Testis (tissue), 2 donors: ENCODE measurements around the gene CHMP2A.

Experiments used
- POLR2A ChIP-seq: fragments of 450-650 bp; IDR thresholded peaks from one replicate; pipeline ENCODE4 v1.6.1; 2017; ENCODE audit warnings: antibody characterized with exemption, mild to moderate bottlenecking, moderate library complexity
- TF ChIP-seq, protein P1 (sequence below), 3 experiments: fragments of 450-650 bp in 2 of 3; fragments of 200-600 bp in 1 of 3; sonication (generic) in 1 of 3; IDR thresholded peaks; one replicate each; pipeline ENCODE4 v1.5.1; 2016 to 2019; ENCODE audit warnings: antibody characterized with exemption in 3 of 3, mild to moderate bottlenecking in 2 of 3, moderate library complexity in 1 of 3

GRCh38 chr19:58563034-58563573 is 8.2 kb upstream of the CHMP2A start:
- TF ChIP-seq, protein P1, sequence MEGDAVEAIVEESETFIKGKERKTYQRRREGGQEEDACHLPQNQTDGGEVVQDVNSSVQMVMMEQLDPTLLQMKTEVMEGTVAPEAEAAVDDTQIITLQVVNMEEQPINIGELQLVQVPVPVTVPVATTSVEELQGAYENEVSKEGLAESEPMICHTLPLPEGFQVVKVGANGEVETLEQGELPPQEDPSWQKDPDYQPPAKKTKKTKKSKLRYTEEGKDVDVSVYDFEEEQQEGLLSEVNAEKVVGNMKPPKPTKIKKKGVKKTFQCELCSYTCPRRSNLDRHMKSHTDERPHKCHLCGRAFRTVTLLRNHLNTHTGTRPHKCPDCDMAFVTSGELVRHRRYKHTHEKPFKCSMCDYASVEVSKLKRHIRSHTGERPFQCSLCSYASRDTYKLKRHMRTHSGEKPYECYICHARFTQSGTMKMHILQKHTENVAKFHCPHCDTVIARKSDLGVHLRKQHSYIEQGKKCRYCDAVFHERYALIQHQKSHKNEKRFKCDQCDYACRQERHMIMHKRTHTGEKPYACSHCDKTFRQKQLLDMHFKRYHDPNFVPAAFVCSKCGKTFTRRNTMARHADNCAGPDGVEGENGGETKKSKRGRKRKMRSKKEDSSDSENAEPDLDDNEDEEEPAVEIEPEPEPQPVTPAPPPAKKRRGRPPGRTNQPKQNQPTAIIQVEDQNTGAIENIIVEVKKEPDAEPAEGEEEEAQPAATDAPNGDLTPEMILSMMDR (IDR thresholded peaks at IDR 0.05) = no peak
- TF ChIP-seq POLR2A = no peak
